GM12878 (cell line): ENCODE results near the gene BSPRY. TPM values are rescaled to one million over a fixed set of nuclear protein-coding genes. Genes with fewer than 3 reads are reported as not detected.

Experiments used
- ASH2L ChIP-seq: fragments of 300-600, 200-600 bp; sonication (generic); IDR thresholded peaks from 2 replicates; pipeline ENCODE4 v1.6.1; 2017; ENCODE audit warnings: low read depth, mild to moderate bottlenecking, borderline replicate concordance
- BCLAF1 ChIP-seq: fragments of 450-650 bp; IDR thresholded peaks from 2 replicates; pipeline ENCODE4 v1.6.1; 2017; ENCODE audit warnings: antibody characterized with exemption, mild to moderate bottlenecking, moderate library complexity
- CBX3 ChIP-seq: fragments of 200-600 bp; sonication (generic); IDR thresholded peaks from 2 replicates; pipeline ENCODE4 v1.6.1; 2016; ENCODE audit warnings: low read depth, borderline replicate concordance
- CHD2 ChIP-seq: IDR thresholded peaks from 2 replicates; pipeline ENCODE4 v1.6.1; 2011; ENCODE audit warnings: low read depth, low read length, improper control_type of control experiment, borderline replicate concordance
- CREM ChIP-seq: IDR thresholded peaks from 2 replicates; pipeline ENCODE4 v1.6.1; 2014; ENCODE audit warnings: antibody characterized with exemption, low read depth
- E4F1 ChIP-seq: fragments of 450-650 bp; IDR thresholded peaks from 2 replicates; pipeline ENCODE4 v1.6.1; 2018; ENCODE audit warnings: borderline replicate concordance, mild to moderate bottlenecking; ENCODE audit not compliant: partially characterized antibody
- EZH2 ChIP-seq: IDR thresholded peaks from 2 replicates; pipeline ENCODE4 v1.6.1; 2012; ENCODE audit warnings: low read depth, mild to moderate bottlenecking, control low read depth, inconsistent platforms, low read length, borderline replicate concordance; ENCODE audit not compliant: control insufficient read depth
- HDGF ChIP-seq: fragments of 450-650 bp; IDR thresholded peaks from 2 replicates; pipeline ENCODE4 v1.6.1; 2016; ENCODE audit warnings: antibody characterized with exemption
- IRF3 ChIP-seq: fragments of 450-650 bp; IDR thresholded peaks from 2 replicates; pipeline ENCODE4 v1.6.1; 2014; ENCODE audit warnings: mild to moderate bottlenecking
- IRF5 ChIP-seq: fragments of 450-650 bp; IDR thresholded peaks from 2 replicates; pipeline ENCODE4 v1.6.1; 2017; ENCODE audit warnings: borderline replicate concordance
- NFYA ChIP-seq: IDR thresholded peaks from 2 replicates; pipeline ENCODE4 v1.6.1; 2011; ENCODE audit warnings: low read depth, mild to moderate bottlenecking, low read length, improper control_type of control experiment, borderline replicate concordance
- NR2C1 ChIP-seq: fragments of 450-650 bp; IDR thresholded peaks from 2 replicates; pipeline ENCODE4 v1.6.1; 2017; ENCODE audit warnings: antibody characterized with exemption, mild to moderate bottlenecking, moderate library complexity
- NRF1 ChIP-seq: conservative IDR thresholded peaks from 2 replicates; pipeline ENCODE4 v1.6.1; 2011; ENCODE audit warnings: mild to moderate bottlenecking, low read depth, low read length, improper control_type of control experiment
- PAX5 ChIP-seq: IDR thresholded peaks from 2 replicates; pipeline ENCODE4 v1.6.1; 2011; ENCODE audit warnings: low read depth, low read length, borderline replicate concordance
- POU2F2 ChIP-seq: IDR thresholded peaks from 3 replicates; pipeline ENCODE4 v1.6.1; 2011; ENCODE audit warnings: low read depth, mild to moderate bottlenecking, low read length, borderline replicate concordance
- RAD51 ChIP-seq: fragments of 450-650 bp; IDR thresholded peaks from 2 replicates; pipeline ENCODE4 v1.6.1; 2016; ENCODE audit warnings: moderate library complexity, mild to moderate bottlenecking, inconsistent platforms
- SMAD5 ChIP-seq: IDR thresholded peaks from 2 replicates; pipeline ENCODE4 v1.6.1; 2016; ENCODE audit warnings: antibody characterized with exemption, low read depth
- SREBF1 ChIP-seq: IDR thresholded peaks from 2 replicates; pipeline ENCODE4 v1.6.1; 2012; ENCODE audit warnings: mild to moderate bottlenecking, low read length
- SREBF2 ChIP-seq: IDR thresholded peaks from 2 replicates; pipeline ENCODE4 v1.6.1; 2012; ENCODE audit warnings: mild to moderate bottlenecking, low read length
- STAT3 ChIP-seq: IDR thresholded peaks from 2 replicates; pipeline ENCODE4 v1.6.1; 2011; ENCODE audit warnings: low read depth, low read length, improper control_type of control experiment
- ZNF384 ChIP-seq: IDR thresholded peaks from 2 replicates; pipeline ENCODE4 v1.6.1; 2012; ENCODE audit warnings: low read depth, mild to moderate bottlenecking, low read length, improper control_type of control experiment, borderline replicate concordance
- polyA plus RNA-seq, 11 experiments: library from polyadenylated mRNA; depleted of rRNA in 4 of 11; unstranded in 6 of 11; stranded (reverse) in 5 of 11; fragments of >200 nt; fragmentation: Nextera tagmentation in 4 of 11; fragmentation: Illumina TruSeq in 1 of 11; extraction: Ambion mirVana in 4 of 11; extraction: Trizol in 1 of 11; gene quantifications; 1 replicate in 1 of 11; 2 replicates in 10 of 11; pipeline versions ENCODE4 v1.2.1 to v1.2.3, GENCODE V29; 2011 to 2016; ENCODE audit warnings: inconsistent platforms in 2 of 11, missing spikeins in 2 of 11, low read depth in 1 of 11
- total RNA-seq, 4 experiments: library from RNA; depleted of rRNA in 3 of 4; stranded (reverse); fragments of >200 nt in 3 of 4; fragmentation: Illumina TruSeq in 1 of 4; extraction: Trizol in 1 of 4; gene quantifications; 2 replicates each; pipeline versions ENCODE4 v1.2.1 to v1.2.3, GENCODE V29; 2013 to 2021
- TF ChIP-seq, protein P1 (sequence below): fragments of 450-650 bp; IDR thresholded peaks from 2 replicates; pipeline ENCODE4 v1.6.1; 2016; ENCODE audit warnings: mild to moderate bottlenecking

BSPRY gene
- total and polyA plus RNA-seq, 10 of the 15 experiments (the other 5 are each of a cell fraction or from before 2014, with no cell fraction given) = 0.45 to 6.3 (median 4.1) TPM

DNA sequence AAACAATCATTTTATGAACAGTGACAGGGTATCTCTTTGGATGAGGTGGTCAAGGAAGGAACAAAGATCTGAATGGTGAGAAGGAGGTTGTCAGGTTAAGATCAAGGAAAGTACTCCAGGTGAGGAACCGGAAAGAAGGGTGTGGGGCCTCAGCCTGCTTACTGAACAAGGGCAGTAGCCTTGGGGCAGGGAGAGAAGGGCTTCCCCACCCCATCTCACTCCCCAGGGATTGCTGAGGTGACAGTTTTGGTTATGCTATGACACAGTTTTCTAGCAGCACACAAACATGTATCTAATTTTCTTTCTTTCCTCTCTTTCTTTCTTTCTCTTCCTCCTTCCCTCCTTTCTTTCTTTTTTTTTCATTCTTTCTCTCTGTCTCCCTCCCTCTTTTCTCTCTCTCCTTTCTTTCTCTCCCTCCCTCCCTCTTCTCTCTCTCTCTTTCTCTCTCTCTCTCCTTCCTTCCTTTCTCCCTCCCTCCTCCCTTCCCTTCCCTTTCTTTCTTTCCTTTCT lies 31.6 kb downstream of the BSPRY start (continued):
- TF ChIP-seq, protein P1, sequence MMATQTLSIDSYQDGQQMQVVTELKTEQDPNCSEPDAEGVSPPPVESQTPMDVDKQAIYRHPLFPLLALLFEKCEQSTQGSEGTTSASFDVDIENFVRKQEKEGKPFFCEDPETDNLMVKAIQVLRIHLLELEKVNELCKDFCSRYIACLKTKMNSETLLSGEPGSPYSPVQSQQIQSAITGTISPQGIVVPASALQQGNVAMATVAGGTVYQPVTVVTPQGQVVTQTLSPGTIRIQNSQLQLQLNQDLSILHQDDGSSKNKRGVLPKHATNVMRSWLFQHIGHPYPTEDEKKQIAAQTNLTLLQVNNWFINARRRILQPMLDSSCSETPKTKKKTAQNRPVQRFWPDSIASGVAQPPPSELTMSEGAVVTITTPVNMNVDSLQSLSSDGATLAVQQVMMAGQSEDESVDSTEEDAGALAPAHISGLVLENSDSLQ = peak; percentile 62; the same call in 1 of the 2 replicates
- TF ChIP-seq NR2C1 (no peak), NRF1 (no peak), HDGF (0 out of 2 replicates have a peak, but pooled peaks have one; percentile 52), E4F1 (no peak), ZNF384 (no peak), SREBF2 (no peak), NFYA (no peak), IRF3 (no peak), RAD51 (0 out of 2 replicates have a peak, but pooled peaks have one; percentile 12), EZH2 (no peak), PAX5 (peak; percentile 71; the same call in 1 of the 2 replicates), ASH2L (no peak), SREBF1 (no peak), CREM (peak; percentile 70; the same call in 1 of the 2 replicates), CHD2 (peak; percentile 60; the same call in 1 of the 2 replicates), STAT3 (no peak), SMAD5 (no peak), IRF5 (no peak), CBX3 (no peak), BCLAF1 (no peak), POU2F2 (no peak)
